ENCODE data around the gene NUFIP1. TPM values are rescaled to one million over a fixed set of nuclear protein-coding genes. Genes with fewer than 3 reads are reported as not detected.

NUFIP1 gene
- total and polyA plus RNA-seq, 2 of the 8 experiments (the other 6 are each of a cell fraction or from before 2014, with no cell fraction given) = 4.6 to 16.6 TPM

DNA sequence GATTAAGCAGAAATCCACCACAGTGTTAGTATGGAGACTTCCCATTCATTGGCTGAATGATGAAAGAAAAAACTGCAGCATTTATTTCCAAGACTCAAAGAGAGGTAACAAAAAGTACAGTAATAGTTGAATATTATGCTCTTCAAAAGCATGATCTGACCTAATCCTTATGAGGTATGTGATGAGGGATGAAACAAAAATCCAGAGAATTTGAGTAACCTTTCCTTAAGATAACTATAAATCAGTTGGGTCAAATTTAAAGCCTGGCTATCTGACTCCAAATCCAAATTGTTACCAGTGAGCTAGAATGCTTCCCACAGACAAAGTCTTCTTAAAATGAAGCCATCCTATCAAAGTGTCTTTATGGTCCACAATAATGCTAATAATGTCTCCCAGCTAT, 38.1 kb downstream of the NUFIP1 start:
- Histone ChIP-seq H2BK15ac (ENCODE audit: low read length) (no peak overlapping the region), H3K36me3 (ENCODE audit: control insufficient read depth in 2 of 4, insufficient read depth in 4 of 4, low read length in 3 of 4) (peaks cover 0 to 2% (median 0%) of the 10 kb centered on the region in 4 experiments; a peak in 1 of 8 replicates), H3K23me2 (ENCODE audit: low read depth, low read length) (no peaks in the 10 kb centered on the region), H3K27ac (ENCODE audit: low read depth, low read length) (no peak overlapping the region), H3K18ac (ENCODE audit: extremely low read depth, low read length) (no peak overlapping the region), H3K9me3 (ENCODE audit: insufficient read depth in 2 of 2, low read depth in 1 of 2, low read length in 1 of 2) (no peaks in the 10 kb centered on the region), H3K27me3 (replicated peaks in 1 of 4; ENCODE audit: control insufficient read depth in 3 of 4, extremely low read depth in 1 of 4, insufficient read depth in 3 of 4, low read length in 3 of 4) (no peaks in the 10 kb centered on the region), H3K79me1 (ENCODE audit: low read depth, low read length) (no peaks in the 10 kb centered on the region), H3K56ac (replicated peaks; ENCODE audit: insufficient read length, low read depth, low read length) (no peak overlapping the region), H2BK20ac (ENCODE audit: low read length) (no peak overlapping the region), H3K4me2 (ENCODE audit: insufficient read depth in 1 of 2, low read depth in 2 of 2, low read length in 2 of 2) (no peak overlapping the region), H2BK5ac (ENCODE audit: low read depth, low read length) (no peak overlapping the region), H3K4me3 (ENCODE audit: extremely low read depth in 1 of 4, insufficient read depth in 2 of 4, low read depth in 3 of 4, low read length in 4 of 4) (no peak overlapping the region), H3K23ac (ENCODE audit: insufficient read length) (no peak overlapping the region), H2BK120ac (replicated peaks; ENCODE audit: low read depth, low read length) (no peak overlapping the region), H2AK5ac (ENCODE audit: low read depth, low read length) (no peak overlapping the region), H4K91ac (replicated peaks; ENCODE audit: insufficient read length, low read length) (no peak overlapping the region), H4K8ac (ENCODE audit: extremely low read depth, insufficient read depth, low read length) (no peak overlapping the region), H3K4ac (replicated peaks; ENCODE audit: insufficient read length, low read depth, low read length) (no peak overlapping the region), H3K14ac (ENCODE audit: insufficient read length) (no peak overlapping the region), H4K20me1 (replicated peaks in 1 of 2; ENCODE audit: control insufficient read depth in 1 of 2, insufficient read depth in 2 of 2, low read length in 2 of 2) (peaks cover 0 to 2% of the 10 kb centered on the region in 2 experiments), H3K9ac (replicated peaks in 1 of 4; ENCODE audit: extremely low read depth in 1 of 4, low read depth in 3 of 4, low read length in 3 of 4) (no peak overlapping the region), H3K4me1 (replicated peaks in 1 of 4; ENCODE audit: control insufficient read depth in 3 of 4, insufficient read depth in 4 of 4, low read length in 3 of 4) (no peaks in the 10 kb centered on the region), H2BK12ac (ENCODE audit: low read depth, low read length) (no peak overlapping the region), H3K79me2 (ENCODE audit: control insufficient read depth in 1 of 2, insufficient read depth in 2 of 2, low read length in 2 of 2) (no peaks in the 10 kb centered on the region), H2AFZ (ENCODE audit: low read length) (no peak overlapping the region), H4K5ac (ENCODE audit: insufficient read length, low read depth, low read length) (no peak overlapping the region)
- ChIA-PET CTCF (ENCODE audit: partially characterized antibody) (no interaction called here), POLR2A (ENCODE audit: partially characterized antibody) (no interaction called here)
- DNase-seq (ENCODE audit: low read depth in 1 of 2, low spot score in 2 of 2) = no peak
- FAIRE-seq = no peak
- TF ChIP-seq, protein P1, sequence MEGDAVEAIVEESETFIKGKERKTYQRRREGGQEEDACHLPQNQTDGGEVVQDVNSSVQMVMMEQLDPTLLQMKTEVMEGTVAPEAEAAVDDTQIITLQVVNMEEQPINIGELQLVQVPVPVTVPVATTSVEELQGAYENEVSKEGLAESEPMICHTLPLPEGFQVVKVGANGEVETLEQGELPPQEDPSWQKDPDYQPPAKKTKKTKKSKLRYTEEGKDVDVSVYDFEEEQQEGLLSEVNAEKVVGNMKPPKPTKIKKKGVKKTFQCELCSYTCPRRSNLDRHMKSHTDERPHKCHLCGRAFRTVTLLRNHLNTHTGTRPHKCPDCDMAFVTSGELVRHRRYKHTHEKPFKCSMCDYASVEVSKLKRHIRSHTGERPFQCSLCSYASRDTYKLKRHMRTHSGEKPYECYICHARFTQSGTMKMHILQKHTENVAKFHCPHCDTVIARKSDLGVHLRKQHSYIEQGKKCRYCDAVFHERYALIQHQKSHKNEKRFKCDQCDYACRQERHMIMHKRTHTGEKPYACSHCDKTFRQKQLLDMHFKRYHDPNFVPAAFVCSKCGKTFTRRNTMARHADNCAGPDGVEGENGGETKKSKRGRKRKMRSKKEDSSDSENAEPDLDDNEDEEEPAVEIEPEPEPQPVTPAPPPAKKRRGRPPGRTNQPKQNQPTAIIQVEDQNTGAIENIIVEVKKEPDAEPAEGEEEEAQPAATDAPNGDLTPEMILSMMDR (IDR thresholded peaks at IDR 0.05; ENCODE audit: control extremely low read depth in 1 of 3, insufficient read depth in 1 of 3, low read depth in 1 of 3, low read length in 3 of 3) = no peak
- no peak for TF ChIP-seq BRCA1 (IDR thresholded peaks at IDR 0.05; ENCODE audit: low read depth, low read length)
- TF ChIP-seq JUND (IDR thresholded peaks at IDR 0.05; ENCODE audit: low read length) = no peak
- no peak for TF ChIP-seq CREB1 (IDR thresholded peaks at IDR 0.05)
- no peak for TF ChIP-seq CTBP2 (IDR thresholded peaks at IDR 0.05; ENCODE audit: borderline replicate concordance, insufficient read depth, insufficient read length, low read length)
- no peak for TF ChIP-seq TCF12 (IDR thresholded peaks at IDR 0.05; ENCODE audit: low read depth, low read length)
- no peak for TF ChIP-seq SIN3A (conservative IDR thresholded peaks at IDR 0.05 in 1 of 2, IDR thresholded peaks at IDR 0.05 in 1 of 2; ENCODE audit: low read depth in 1 of 2, low read length in 2 of 2)
- TF ChIP-seq CHD1 (IDR thresholded peaks at IDR 0.05; ENCODE audit: low read depth, low read length) = no peak
- TF ChIP-seq SIRT6 (IDR thresholded peaks at IDR 0.05; ENCODE audit: low read length) = no peak
- TF ChIP-seq GABPA (IDR thresholded peaks at IDR 0.05; ENCODE audit: borderline replicate concordance, insufficient read depth, low read length) = no peak
- no peak for TF ChIP-seq POU5F1 (IDR thresholded peaks at IDR 0.05; ENCODE audit: low read depth, low read length)
- no peak for TF ChIP-seq CHD2 (IDR thresholded peaks at IDR 0.05; ENCODE audit: low read length)
- TF ChIP-seq HDAC6 (IDR thresholded peaks at IDR 0.05; ENCODE audit: low read depth, low read length) = no peak
